ENCODE measurements around the gene LINGO3.
"Not testable (repeated sequence)": the region's sequence is repeated elsewhere in the genome, so short reads cannot be mapped to it uniquely, and the experiment has no call there.

LINGO3 gene

DNA sequence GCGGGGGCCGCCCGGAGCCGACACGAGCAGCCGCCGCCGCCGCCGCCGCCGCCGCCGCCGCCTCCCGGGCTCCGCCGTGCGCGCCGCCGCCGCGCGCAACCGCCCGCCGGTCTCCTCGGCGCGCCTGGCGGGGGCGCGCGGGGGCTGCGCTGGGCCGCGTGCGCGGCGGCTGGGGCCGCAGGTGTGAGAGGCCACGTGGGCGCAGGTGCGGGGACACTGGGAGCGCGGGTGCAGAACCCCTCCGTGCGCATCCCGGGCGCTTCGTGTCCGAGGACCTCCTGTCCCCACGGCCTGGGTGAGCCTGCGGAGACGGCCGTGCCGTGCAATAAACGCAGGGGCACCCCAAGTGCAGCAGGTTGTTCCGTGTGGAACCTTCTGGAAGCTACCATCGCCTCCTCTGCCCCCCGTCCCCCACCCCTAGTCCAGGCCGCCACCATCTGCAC, at the start of gene LINGO3:
Gene LINGO3 (minus strand): TSS at position 41 of the 443 bp plus-strand sequence. CDS start 16,378 bp downstream, outside the sequence.
- DNase-seq (ENCODE audit: low spot score) = no peak

- no peak for DNase-seq (ENCODE audit: low spot score)
Observed at GRCh38 chr19:2356036-2356646, 48.2 kb upstream of the LINGO3 start.

DNA sequence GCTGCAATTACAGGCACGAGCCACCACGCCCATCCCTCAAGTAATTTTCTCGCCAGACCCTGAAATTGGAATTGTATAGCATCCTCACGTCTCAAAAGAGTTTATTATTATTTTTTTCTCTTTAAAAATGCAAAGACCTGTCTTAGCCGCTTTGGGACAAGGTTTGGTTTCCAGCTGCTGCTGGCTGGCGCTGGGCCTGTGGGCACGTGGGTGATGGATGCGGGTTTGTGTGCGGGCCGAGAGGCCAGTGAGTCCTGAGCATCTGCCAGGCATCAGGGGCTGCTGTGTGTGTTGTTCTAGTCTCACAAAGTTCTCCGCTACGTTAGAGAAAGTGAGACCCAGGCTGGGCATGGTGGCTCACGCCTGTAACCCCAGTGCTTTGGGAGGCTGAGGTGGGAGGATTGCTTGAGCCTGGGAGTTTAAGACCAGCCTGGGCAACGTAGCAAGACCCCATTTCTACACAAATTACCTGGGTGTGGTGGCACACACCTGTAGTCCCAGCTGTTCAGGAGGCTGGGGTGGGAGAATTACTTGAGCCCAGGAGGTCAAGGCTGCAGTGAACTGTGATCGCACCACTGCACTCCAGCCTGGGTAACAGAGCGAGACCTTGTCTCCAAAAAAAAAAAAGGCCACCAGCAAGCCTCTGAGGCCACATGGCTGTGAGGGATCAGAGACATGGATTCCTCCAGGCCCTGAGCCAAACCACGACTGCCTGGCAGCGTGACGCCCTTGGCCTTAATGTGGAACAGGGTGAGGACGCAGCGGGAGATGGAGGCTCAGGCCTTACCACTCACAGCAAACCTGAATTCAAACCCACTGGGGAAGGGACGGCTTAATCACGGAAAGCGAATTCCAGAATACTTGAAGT, 47.4 kb upstream of the LINGO3 start:
- DNase-seq (ENCODE audit: low spot score) = peak; percentile 64

GRCh38 chr19:2354670-2355069, 46.7 kb upstream of the LINGO3 start:
- DNase-seq (ENCODE audit: low spot score) = no peak

- no peak for DNase-seq (ENCODE audit: low spot score)
Observed at GRCh38 chr19:2353887-2354592, 46.1 kb upstream of the LINGO3 start.

DNA sequence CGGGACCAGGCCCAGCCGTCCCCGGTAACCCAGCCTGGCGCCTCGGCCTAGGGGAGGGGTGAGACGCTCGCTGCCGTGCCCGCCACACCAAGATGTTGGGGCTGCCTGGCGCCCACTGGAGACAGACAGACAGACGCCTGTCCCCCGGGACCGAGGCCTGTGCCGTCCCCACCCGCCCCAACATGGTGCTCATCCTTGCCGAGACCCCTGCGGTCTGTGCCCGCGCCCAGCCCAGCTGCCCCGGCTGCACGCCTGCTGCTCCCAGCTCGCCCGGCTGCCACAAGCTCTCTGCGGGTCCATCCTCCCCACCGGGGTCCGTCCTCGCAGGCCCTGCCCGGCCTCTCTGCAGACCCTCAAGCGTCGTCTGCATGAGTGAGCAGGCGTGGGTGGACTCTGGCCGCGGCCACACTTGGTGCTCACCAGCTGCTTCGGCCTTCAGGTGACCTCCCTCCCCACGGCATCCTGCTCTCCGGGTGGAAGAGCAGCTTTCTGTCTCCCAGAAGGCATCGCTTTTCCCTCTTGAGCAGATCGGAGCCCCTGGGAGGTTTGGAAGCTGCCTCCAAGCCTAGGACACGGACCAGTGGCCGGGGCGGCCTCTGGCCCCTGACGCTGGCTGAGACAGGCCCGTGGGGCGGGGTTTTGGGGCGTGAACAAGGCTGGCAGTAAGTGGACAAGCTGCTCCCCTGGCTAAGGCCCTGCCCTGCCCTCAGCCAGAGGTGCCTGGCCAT, 45.4 kb upstream of the LINGO3 start:
- DNase-seq (ENCODE audit: low spot score) = no peak

DNA sequence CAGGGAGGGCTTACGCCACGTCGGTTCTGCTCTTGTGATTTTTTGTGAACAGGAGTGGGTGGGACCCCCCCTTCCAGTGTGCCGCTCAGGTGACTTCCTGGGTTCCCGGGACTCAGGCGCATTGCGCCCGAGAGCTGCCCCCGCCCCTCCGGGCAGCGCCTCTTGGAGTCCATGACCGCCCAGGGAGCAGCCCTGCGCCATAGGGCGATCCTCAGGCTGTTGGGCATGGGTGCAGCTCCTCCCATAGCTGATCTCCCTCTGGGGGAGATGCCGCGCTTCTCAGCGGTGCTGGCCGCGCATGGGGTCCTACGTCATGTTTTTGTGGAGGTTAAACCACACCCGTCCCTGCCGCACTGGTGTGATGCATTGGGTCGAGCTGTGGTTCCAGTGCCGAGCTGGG, 44.2 kb upstream of the LINGO3 start:
- no peak for DNase-seq (ENCODE audit: low spot score)

DNA sequence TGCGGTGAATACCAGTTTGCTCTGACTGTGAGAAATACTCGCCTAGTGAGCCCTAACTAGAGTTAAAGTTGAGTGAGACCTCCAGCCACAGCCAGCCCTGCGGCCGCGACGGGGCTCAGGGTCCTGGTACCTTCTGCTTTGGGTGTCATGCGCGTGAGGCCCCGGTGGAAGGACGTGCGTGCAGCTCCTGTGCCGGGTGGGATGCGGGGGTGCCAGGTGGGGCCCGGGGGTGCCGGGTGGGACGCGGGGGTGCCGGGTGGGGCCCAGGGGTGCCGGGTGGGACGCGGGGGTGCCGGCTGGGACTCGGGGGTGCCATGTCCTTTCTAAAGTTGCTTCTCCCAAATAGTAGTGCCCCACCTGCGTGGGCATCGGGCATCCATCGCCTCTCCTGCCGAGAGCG, 43.6 kb upstream of the LINGO3 start:
- no peak for DNase-seq (ENCODE audit: low spot score)

- no peak for DNase-seq (ENCODE audit: low spot score)
Observed at GRCh38 chr19:2350656-2351055, 42.7 kb upstream of the LINGO3 start.

GRCh38 chr19:2349818-2350217, 41.9 kb upstream of the LINGO3 start:
- DNase-seq (ENCODE audit: low spot score) = not testable (repeated sequence)

DNA sequence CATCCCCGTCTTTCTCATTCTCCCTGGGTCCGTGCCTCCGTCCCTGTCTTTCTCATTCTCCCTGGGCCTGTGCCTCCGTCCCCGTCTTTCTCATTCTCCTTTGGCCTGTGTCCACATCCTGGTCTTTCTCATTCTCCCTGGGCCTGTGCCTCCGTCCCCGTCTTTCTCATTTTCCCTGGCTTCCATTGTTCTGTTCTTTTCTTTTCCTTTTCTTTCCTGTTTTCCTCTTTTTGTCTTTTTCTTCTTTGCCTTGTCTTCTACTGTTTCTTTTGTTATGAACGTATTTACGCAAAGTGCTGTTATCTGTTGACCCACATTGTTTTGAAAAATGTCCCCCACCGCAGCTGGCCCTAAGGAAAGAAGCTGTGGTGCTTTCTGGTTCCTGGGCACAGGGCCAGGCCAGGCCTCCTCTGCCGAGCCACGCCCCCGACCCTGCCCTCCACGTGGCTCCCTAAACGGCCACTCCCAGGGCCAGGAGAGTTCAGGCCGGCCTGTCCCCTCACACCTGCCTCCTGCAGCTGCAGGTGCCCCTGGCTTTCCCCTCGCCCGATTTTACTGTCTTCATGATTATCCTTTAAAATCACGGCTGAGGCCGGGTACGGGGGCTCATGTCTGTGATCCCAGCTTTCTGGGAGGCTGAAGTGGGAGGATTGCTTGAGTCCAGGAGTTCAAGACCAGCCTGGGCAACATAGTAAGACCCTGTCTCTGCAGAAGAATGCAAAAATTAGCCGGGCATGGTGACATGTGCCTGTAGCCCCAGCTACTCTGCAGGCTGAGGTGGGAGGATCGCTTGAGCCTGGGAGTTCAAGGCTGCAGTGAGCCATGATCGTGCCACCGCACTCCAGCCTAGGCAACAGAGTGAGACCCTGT, 38.1 kb upstream of the LINGO3 start:
- no peak for DNase-seq (ENCODE audit: low spot score)

GRCh38 chr19:2345076-2345475, 37.1 kb upstream of the LINGO3 start:
- no peak for DNase-seq (ENCODE audit: low spot score)

DNA sequence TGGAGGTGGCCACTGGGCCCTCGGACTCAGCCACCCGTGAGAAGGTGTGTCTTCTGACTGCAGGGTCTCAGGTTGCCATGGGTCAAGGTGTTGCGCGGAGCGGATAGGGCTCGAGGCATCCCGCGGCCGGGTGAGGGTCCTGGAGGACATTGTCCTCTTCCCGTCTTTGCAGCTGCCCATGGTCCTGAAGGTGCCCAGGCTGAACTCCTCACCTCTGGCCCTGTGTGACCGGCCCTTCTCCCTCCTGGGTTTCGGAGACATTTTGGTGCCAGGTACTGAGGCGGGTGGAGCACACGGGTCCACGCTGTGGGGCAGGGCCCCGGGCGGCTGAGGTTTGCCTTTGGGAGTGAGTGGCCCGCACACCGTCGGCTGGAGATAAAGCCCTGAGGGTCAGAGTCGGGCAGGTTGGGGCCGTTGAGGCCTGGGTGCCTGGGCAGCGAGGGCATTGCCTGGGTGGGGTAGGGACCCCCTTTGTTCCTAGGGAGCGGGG, 36.5 kb upstream of the LINGO3 start:
- DNase-seq (ENCODE audit: low spot score) = no peak

DNA sequence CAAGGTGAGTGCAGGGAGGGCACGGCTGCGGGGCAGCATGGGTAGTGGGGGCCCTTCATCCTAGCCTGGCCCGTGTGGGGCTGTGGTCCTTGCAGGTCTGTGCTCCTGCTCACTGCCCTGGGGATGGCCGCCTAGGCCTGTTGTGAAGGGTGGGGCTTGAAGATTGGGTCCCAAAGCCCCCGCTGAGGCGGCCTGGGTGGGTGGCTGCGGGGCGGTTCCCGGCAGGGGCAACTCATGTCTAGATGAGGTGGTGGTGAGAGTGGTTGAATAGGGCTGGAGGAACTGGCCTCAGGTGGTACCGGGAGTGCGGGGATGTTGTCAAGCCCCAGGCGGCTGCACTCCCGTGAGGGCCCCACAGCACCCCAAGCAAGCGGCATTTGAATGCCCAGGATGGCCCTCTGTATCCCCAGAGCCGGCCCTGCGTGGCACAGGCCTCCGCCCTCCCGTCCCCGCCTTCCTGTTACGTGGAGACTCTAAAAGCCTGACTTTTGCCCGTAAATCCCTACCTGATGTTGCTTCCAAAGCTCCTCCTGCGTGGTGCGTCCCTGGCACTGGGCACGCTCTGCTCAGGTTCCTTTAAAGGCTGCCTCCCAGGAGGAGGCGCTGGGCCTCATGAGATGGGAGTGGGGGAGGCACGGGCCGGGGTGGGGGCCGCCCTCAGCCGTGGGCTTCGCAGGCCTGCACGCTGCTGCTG, 35.5 kb upstream of the LINGO3 start:
- DNase-seq (ENCODE audit: low spot score) = no peak

DNA sequence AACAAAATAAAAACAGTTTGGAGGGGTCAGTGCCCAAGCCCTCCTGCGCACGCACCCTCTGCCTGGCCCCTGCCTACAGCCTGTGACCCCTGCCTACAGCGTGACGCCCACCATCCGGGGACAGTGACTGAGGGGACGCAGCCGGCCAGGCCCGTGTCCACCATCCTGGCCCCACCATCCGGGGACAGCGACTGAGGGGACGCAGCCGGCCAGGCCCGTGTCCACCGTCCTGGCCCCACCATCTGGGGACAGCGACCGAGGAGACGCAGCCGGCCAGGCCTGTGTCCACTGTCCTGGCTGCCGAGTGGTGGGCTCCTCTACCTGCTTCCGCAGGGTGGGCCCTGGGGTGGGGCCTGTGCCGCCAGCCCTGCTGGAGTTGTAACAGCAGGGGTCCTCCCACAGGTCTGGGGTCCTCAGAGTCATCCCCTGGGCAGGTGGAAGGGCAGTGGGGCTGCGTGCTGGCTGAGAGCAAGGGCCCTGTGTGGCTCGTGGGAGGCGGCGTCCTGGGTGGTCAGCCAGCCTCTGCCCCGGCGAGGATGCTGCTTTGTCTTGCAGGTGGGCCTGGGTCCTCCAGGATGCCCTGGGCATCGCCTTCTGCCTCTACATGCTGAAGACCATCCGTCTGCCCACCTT, 34.8 kb upstream of the LINGO3 start:
- DNase-seq (ENCODE audit: low spot score) = no peak

GRCh38 chr19:2341982-2342381, 34.0 kb upstream of the LINGO3 start:
- no peak for DNase-seq (ENCODE audit: low spot score)

GRCh38 chr19:2341244-2341751, 33.3 kb upstream of the LINGO3 start:
- no peak for DNase-seq (ENCODE audit: low spot score)

- DNase-seq (ENCODE audit: low spot score) = no peak
Observed at GRCh38 chr19:2340496-2341243, 32.7 kb upstream of the LINGO3 start.

All from left forelimb (tissue), 1 donor.